HCT116 (cell line): ENCODE measurements around the gene IL17RA. TPM values are rescaled to one million over a fixed set of nuclear protein-coding genes. Genes with fewer than 3 reads are reported as not detected.

Source experiments
- ATAC-seq: fragments of 200-7000 bp; cut with Tn5 transposase; 2 replicates; pipeline ENCODE4 v1.9.1; 2020; ENCODE audit warnings: mild to moderate bottlenecking, moderate library complexity
- BruUV-seq: library from RNA; stranded (reverse); fragments of 400-500 nt; replicated peaks from 2 replicates; lab custom pipeline; 2021; lab: Mats Ljungman, UMichigan
- CTCF ChIA-PET: fragments of 300-600 bp; sonication (Branson Sonifier 250); formaldehyde crosslinking; loops from one replicate; lab custom pipeline; 2021; ENCODE audit warnings: antibody characterized with exemption; lab: Charles Lee
- POLR2A ChIA-PET: fragments of 300-600, 350-600 bp; sonication (Branson Sonifier 250); formaldehyde crosslinking; loops from one replicate; lab custom pipeline; 2021; ENCODE audit warnings: antibody characterized with exemption; lab: Charles Lee
- RAD21 ChIA-PET, 2 experiments: fragments of 300-600 bp; sonication (Branson Sonifier 250); formaldehyde crosslinking; loops; one replicate each; lab custom pipeline; 2023; ENCODE audit warnings: low total read pairs in 2 of 2; ENCODE audit not compliant: uncharacterized antibody in 2 of 2, unreplicated experiment in 2 of 2, low non-redundant PET in 1 of 2; lab: Charles Lee
- DNase-seq: peaks from one replicate; pipeline ENCODE4 v3.0.0-alpha.2; 2010; ENCODE audit warnings: low read depth, low spot score
- H2AFZ ChIP-seq: fragments of 200-600 bp; shearing (Covaris generic), sonication (generic); 2 replicates; pipeline ENCODE4 v1.6.1; 2017; ENCODE audit warnings: low read depth, mixed run types, mixed read lengths, antibody characterized with exemption, low read length; ENCODE audit not compliant: poor library complexity, severe bottlenecking
- H3K27ac ChIP-seq: 2 replicates; pipeline ENCODE4 v1.5.1; 2012; ENCODE audit warnings: low read depth, low read length
- H3K27me3 ChIP-seq: fragments of 200-600 bp; sonication (generic); 2 replicates; pipeline ENCODE4 v1.6.1; 2016; ENCODE audit warnings: mixed run types, low read length, mixed read lengths; ENCODE audit not compliant: insufficient read depth
- H3K36me3 ChIP-seq, 2 experiments: fragments of 200-500 bp in 1 of 2; fragments of 200-600 bp in 1 of 2; sonication (Bioruptor generic) in 1 of 2; sonication (generic) in 1 of 2; 2 replicates each; pipeline versions ENCODE4 v1.5.1 to v1.6.1; 2014 to 2016; ENCODE audit warnings: low read length in 2 of 2, inconsistent platforms in 1 of 2, mixed read lengths in 1 of 2, mixed run types in 1 of 2; ENCODE audit not compliant: insufficient read depth in 2 of 2, control insufficient read depth in 1 of 2
- H3K4me1 ChIP-seq, 2 experiments: fragments of 200-600 bp in 1 of 2; sonication (generic) in 1 of 2; 2 replicates each; pipeline versions ENCODE4 v1.5.1 to v1.6.1; 2012 to 2017; ENCODE audit warnings: low read length in 2 of 2, inconsistent platforms in 1 of 2, mild to moderate bottlenecking in 1 of 2, mixed read lengths in 1 of 2, mixed run types in 1 of 2, moderate library complexity in 1 of 2; ENCODE audit not compliant: insufficient read depth in 2 of 2, control insufficient read depth in 1 of 2
- H3K4me2 ChIP-seq: fragments of 200-600 bp; sonication (generic); 2 replicates; pipeline ENCODE4 v1.6.1; 2017; ENCODE audit warnings: mixed run types, low read length, mixed read lengths
- H3K4me3 ChIP-seq, 2 experiments: fragments of 200-600 bp in 1 of 2; sonication (generic) in 1 of 2; replicated peaks in 1 of 2; 2 replicates each; pipeline ENCODE4 v1.5.1; 2011 to 2016; ENCODE audit warnings: low read length in 2 of 2, control low read depth in 1 of 2, low read depth in 1 of 2, mild to moderate bottlenecking in 1 of 2, mixed read lengths in 1 of 2, mixed run types in 1 of 2
- H3K79me2 ChIP-seq: fragments of 200-600 bp; sonication (generic); 2 replicates; pipeline ENCODE4 v1.6.1; 2017; ENCODE audit warnings: mild to moderate bottlenecking, mixed run types, low read length, moderate library complexity, mixed read lengths; ENCODE audit not compliant: insufficient read depth
- H3K9ac ChIP-seq: fragments of 200-600 bp; sonication (generic); 2 replicates; pipeline ENCODE4 v1.6.1; 2016; ENCODE audit warnings: low read length, mixed read lengths
- H3K9me2 ChIP-seq: fragments of 200-600 bp; sonication (generic), shearing (Covaris generic); 2 replicates; pipeline ENCODE4 v1.6.1; 2017; ENCODE audit warnings: mixed run types, mild to moderate bottlenecking, moderate library complexity; ENCODE audit not compliant: insufficient read depth
- H3K9me3 ChIP-seq, 2 experiments: fragments of 200-500 bp in 1 of 2; fragments of 200-600 bp in 1 of 2; sonication (Bioruptor generic) in 1 of 2; sonication (generic) in 1 of 2; 2 replicates each; pipeline ENCODE4 v1.6.1; 2014 to 2017; ENCODE audit warnings: low read length in 2 of 2, mixed read lengths in 2 of 2, inconsistent platforms in 1 of 2, low read depth in 1 of 2, mild to moderate bottlenecking in 1 of 2, mixed run types in 1 of 2, moderate library complexity in 1 of 2; ENCODE audit not compliant: control insufficient read depth in 1 of 2, insufficient read depth in 1 of 2
- H4K20me1 ChIP-seq: fragments of 200-600 bp; sonication (generic), shearing (Covaris generic); 2 replicates; pipeline ENCODE4 v1.6.1; 2017; ENCODE audit warnings: mixed run types, mild to moderate bottlenecking, moderate library complexity; ENCODE audit not compliant: insufficient read depth
- ATF3 ChIP-seq: IDR thresholded peaks from 2 replicates; pipeline ENCODE4 v1.6.1; 2012
- CEBPB ChIP-seq: IDR thresholded peaks from 2 replicates; pipeline ENCODE4 v1.6.1; 2012; ENCODE audit warnings: low read depth
- CTCF ChIP-seq, 3 experiments: fragments of 200-600 bp in 1 of 3; sonication (generic) in 1 of 3; IDR thresholded peaks in 2 of 3; conservative IDR thresholded peaks in 1 of 3; 2 replicates each; pipeline ENCODE4 v1.5.1; 2012 to 2017; ENCODE audit warnings: low read depth in 2 of 3, low read length in 2 of 3, antibody characterized with exemption in 1 of 3, borderline replicate concordance in 1 of 3, control low read depth in 1 of 3, mild to moderate bottlenecking in 1 of 3, mixed read lengths in 1 of 3, mixed run types in 1 of 3, moderate library complexity in 1 of 3; ENCODE audit not compliant: insufficient read depth in 1 of 3
- EGR1 ChIP-seq: IDR thresholded peaks from 2 replicates; pipeline ENCODE4 v1.6.1; 2012; ENCODE audit warnings: low read depth
- ELF1 ChIP-seq: IDR thresholded peaks from 2 replicates; pipeline ENCODE4 v1.6.1; 2012; ENCODE audit warnings: low read depth, borderline replicate concordance
- EZH2 ChIP-seq: fragments of 200-600 bp; sonication (generic); IDR thresholded peaks from 2 replicates; pipeline ENCODE4 v1.6.1; 2017; ENCODE audit warnings: antibody characterized with exemption, mixed run types
- EZH2phosphoT487 ChIP-seq: fragments of 200-600 bp; IDR thresholded peaks from 2 replicates; pipeline ENCODE4 v1.6.1; 2018; ENCODE audit warnings: antibody characterized with exemption, borderline replicate concordance
- FOSL1 ChIP-seq: IDR thresholded peaks from 2 replicates; pipeline ENCODE4 v1.6.1; 2012; ENCODE audit warnings: low read depth
- JUND ChIP-seq: IDR thresholded peaks from 2 replicates; pipeline ENCODE4 v1.6.1; 2012
- MAX ChIP-seq: IDR thresholded peaks from 2 replicates; pipeline ENCODE4 v1.6.1; 2012
- POLR2A ChIP-seq: IDR thresholded peaks from 2 replicates; pipeline ENCODE4 v1.7.0; 2011; ENCODE audit warnings: borderline replicate concordance; ENCODE audit not compliant: insufficient read depth, insufficient read length; ENCODE audit errors: extremely low read depth
- RAD21 ChIP-seq: IDR thresholded peaks from 2 replicates; pipeline ENCODE4 v1.6.1; 2012; ENCODE audit warnings: low read depth, mild to moderate bottlenecking
- REST ChIP-seq: IDR thresholded peaks from 2 replicates; pipeline ENCODE4 v1.6.1; 2012; ENCODE audit warnings: low read depth
- SP1 ChIP-seq: IDR thresholded peaks from 2 replicates; pipeline ENCODE4 v1.6.1; 2012; ENCODE audit warnings: low read depth
- SRF ChIP-seq: IDR thresholded peaks from 2 replicates; pipeline ENCODE4 v1.6.1; 2012; ENCODE audit warnings: low read depth
- TCF7L2 ChIP-seq: IDR thresholded peaks from 2 replicates; pipeline ENCODE4 v1.7.0; 2011; ENCODE audit warnings: borderline replicate concordance, inconsistent platforms; ENCODE audit not compliant: insufficient read depth, insufficient read length; ENCODE audit errors: extremely low read depth
- YY1 ChIP-seq: IDR thresholded peaks from 2 replicates; pipeline ENCODE4 v1.6.1; 2011; ENCODE audit warnings: low read length, low read depth, moderate library complexity, mild to moderate bottlenecking; ENCODE audit not compliant: insufficient replicate concordance; ENCODE audit errors: extremely low read depth
- ZBTB33 ChIP-seq: IDR thresholded peaks from 2 replicates; pipeline ENCODE4 v1.6.1; 2011; ENCODE audit warnings: mild to moderate bottlenecking, low read length, moderate library complexity; ENCODE audit not compliant: insufficient replicate concordance; ENCODE audit errors: extremely low read depth
- ZFX ChIP-seq: fragments of 450-650 bp; IDR thresholded peaks from 2 replicates; pipeline ENCODE4 v1.6.1; 2017
- ZNF274 ChIP-seq: fragments of 200-500 bp; sonication (Bioruptor generic); IDR thresholded peaks from 2 replicates; pipeline ENCODE4 v1.6.1; 2014; ENCODE audit warnings: mild to moderate bottlenecking, low read depth, low read length, inconsistent platforms
- intact Hi-C: fragments of 100-400 bp; cut with micrococcal nuclease; formaldehyde crosslinking; loops from 2 replicates; pipeline ENCODE4 v1.10.0; 2022
- total RNA-seq: library from RNA; stranded (reverse); gene quantifications from one replicate; pipeline ENCODE4 v1.2.1, GENCODE V29; 2021; ENCODE audit not compliant: unreplicated experiment

IL17RA gene
- total RNA-seq, 1 experiment from 2014 or later = 17.3 TPM

GRCh38 chr22:17086296-17086695 is 1.5 kb downstream of the IL17RA start:
- RAD21 ChIA-PET = no interaction called here
- Histone ChIP-seq H3K9me2 (no peaks in the 10 kb centered on the region), H3K27me3 (no peaks in the 10 kb centered on the region), H3K4me3 (peak overlapping the region; percentile 77 to 91), H3K4me2 (peak overlapping the region; percentile 95), H3K9ac (no peak overlapping the region), H3K4me1 (peaks cover 10 to 20% of the 10 kb centered on the region in 2 experiments; a peak in 3 of 4 replicates), H2AFZ (no peak overlapping the region), H3K27ac (no peak overlapping the region), H4K20me1 (no peaks in the 10 kb centered on the region), H3K9me3 (no peaks in the 10 kb centered on the region), H3K36me3 (no peaks in the 10 kb centered on the region; a peak in 1 of 4 replicates), H3K79me2 (peaks cover 43% of the 10 kb centered on the region)
- ATAC-seq (no peak), DNase-seq (no peak)
- intact Hi-C loops = no loop called here
- POLR2A ChIA-PET = no interaction called here
- BruUV-seq = TSS peak; percentile 34
- CTCF ChIA-PET = interaction anchor here (1.4 kb wide), 1 partner anchor 85 kb away, joined by 7 read pairs; no protein-coding TSS in a partner anchor
- TF ChIP-seq CTCF (IDR thresholded peaks at IDR 0.05 in 2 of 3, conservative IDR thresholded peaks at IDR 0.05 in 1 of 3; ENCODE audit: borderline replicate concordance in 1 of 3, insufficient read depth in 1 of 3, low read depth in 2 of 3, low read length in 2 of 3) (no peak), ZBTB33 (no peak), EGR1 (no peak), ZFX (no peak), JUND (no peak), CEBPB (no peak), FOSL1 (no peak), SP1 (no peak), POLR2A (no peak), MAX (no peak), ATF3 (no peak), SRF (no peak), RAD21 (no peak), EZH2 (no peak), REST (no peak), YY1 (no peak), EZH2phosphoT487 (no peak), ELF1 (no peak), TCF7L2 (no peak), ZNF274 (no peak)
